A549 (cell line): ENCODE measurements around the gene SLC37A2. TPM values are rescaled to one million over a fixed set of nuclear protein-coding genes. Genes with fewer than 3 reads are reported as not detected.

Experiments
- ATAC-seq, 2 experiments: fragments of 200-7000 bp in 1 of 2; fragments of >200 bp in 1 of 2; cut with Nextera tagmentation in 1 of 2; cut with Tn5 transposase in 1 of 2; 3 replicates each; pipeline versions ENCODE4 v1.8.0 to v1.9.1; 2018 to 2020; ENCODE audit warnings: mild to moderate bottlenecking in 1 of 2, moderate library complexity in 1 of 2
- CTCF ChIA-PET: fragments of 300-600 bp; sonication (Branson Sonifier 250); formaldehyde crosslinking; extraction: SDS; loops from one replicate; lab custom pipeline; 2021; ENCODE audit warnings: antibody characterized with exemption, inconsistent platforms; lab: Yijun Ruan, JAX
- POLR2A ChIA-PET: fragments of 350-600 bp; formaldehyde crosslinking; extraction: SDS; loops from one replicate; lab custom pipeline; 2021; ENCODE audit warnings: antibody characterized with exemption, inconsistent platforms; lab: Yijun Ruan, JAX
- DNase-seq, 2 experiments: peaks; one replicate each; pipeline versions ENCODE4 v3.0.0 to v3.0.0-alpha.2; 2011 to 2016; ENCODE audit warnings: low read depth in 1 of 2, low spot score in 1 of 2
- FAIRE-seq: peaks from 2 replicates; lab custom pipeline; 2011; peaks lifted over from hg19 to GRCh38; lab: Jason Lieb, UNC
- H3K27ac ChIP-seq, 2 experiments: fragments of >200 bp; sonication (Bioruptor Twin); formaldehyde crosslinking; 3 replicates each; pipeline ENCODE4 v1.5.1; 2016 to 2017
- H3K4me1 ChIP-seq: fragments of >200 bp; sonication (Bioruptor Twin); formaldehyde crosslinking; 3 replicates; pipeline ENCODE4 v1.6.1; 2016
- H3K4me2 ChIP-seq: fragments of >200 bp; sonication (Bioruptor Twin); formaldehyde crosslinking; 3 replicates; pipeline ENCODE4 v1.6.1; 2016
- H3K4me3 ChIP-seq: fragments of >200 bp; sonication (Bioruptor Twin); formaldehyde crosslinking; 3 replicates; pipeline ENCODE4 v1.5.1; 2016
- H3K9me3 ChIP-seq: fragments of >200 bp; sonication (Bioruptor Twin); formaldehyde crosslinking; 3 replicates; pipeline ENCODE4 v1.6.1; 2016
- CBX2 ChIP-seq: fragments of 200-600 bp; sonication (generic); IDR thresholded peaks from 2 replicates; pipeline ENCODE4 v1.6.1; 2016; ENCODE audit warnings: low read depth, mild to moderate bottlenecking, borderline replicate concordance
- EHMT2 ChIP-seq: fragments of 200-600 bp; sonication (generic); IDR thresholded peaks from 2 replicates; pipeline ENCODE4 v1.6.1; 2016; ENCODE audit warnings: antibody characterized with exemption, low read depth, mild to moderate bottlenecking, moderate library complexity
- EP300 ChIP-seq, 2 experiments: fragments of >200 bp; sonication (Bioruptor Twin); formaldehyde crosslinking; IDR thresholded peaks; 2 replicates in 1 of 2; 3 replicates in 1 of 2; pipeline ENCODE4 v1.6.1; 2016 to 2017
- FOSB ChIP-seq: fragments of 250-450 bp; sonication (Bioruptor Pico); IDR thresholded peaks from 2 replicates; pipeline ENCODE4 v1.5.0; 2020; ENCODE audit warnings: mild to moderate bottlenecking, moderate library complexity
- FOSL2 ChIP-seq, 2 experiments: fragments of 450-650 bp in 1 of 2; fragments of >200 bp in 1 of 2; sonication (Bioruptor Twin) in 1 of 2; formaldehyde crosslinking; IDR thresholded peaks; 2 replicates each; pipeline versions ENCODE4 v1.5.0 to v1.6.1; 2016 to 2020; ENCODE audit warnings: mild to moderate bottlenecking in 1 of 2, moderate library complexity in 1 of 2
- HEYL ChIP-seq: fragments of 250-450 bp; sonication (Bioruptor Pico); IDR thresholded peaks from 2 replicates; pipeline ENCODE4 v1.8.0; 2021; ENCODE audit warnings: mild to moderate bottlenecking, moderate library complexity
- JUNB ChIP-seq: fragments of >200 bp; sonication (Bioruptor Twin); formaldehyde crosslinking; IDR thresholded peaks from 2 replicates; pipeline ENCODE4 v1.6.1; 2016
- MAZ ChIP-seq: fragments of 150-350 bp; IDR thresholded peaks from 2 replicates; pipeline ENCODE4 v1.6.1; 2014; ENCODE audit warnings: antibody characterized with exemption, low read depth, low read length, borderline replicate concordance
- NFE2L2 ChIP-seq: fragments of 150-350 bp; conservative IDR thresholded peaks from 2 replicates; pipeline ENCODE4 v1.6.1; 2014; ENCODE audit warnings: low read length
- POLR2A ChIP-seq: IDR thresholded peaks from 2 replicates; pipeline ENCODE4 v1.6.1; 2012; ENCODE audit warnings: mild to moderate bottlenecking, low read length
- POLR2AphosphoS2 ChIP-seq: conservative IDR thresholded peaks from 2 replicates; pipeline ENCODE4 v1.6.1; 2012; ENCODE audit warnings: low read length, improper control_type of control experiment, inconsistent platforms
- RARB ChIP-seq: fragments of 250-450 bp; sonication (Bioruptor Pico); IDR thresholded peaks from 2 replicates; pipeline ENCODE4 v1.8.0; 2021; ENCODE audit warnings: mild to moderate bottlenecking, moderate library complexity
- RNF2 ChIP-seq: fragments of 200-600 bp; sonication (generic); IDR thresholded peaks from 2 replicates; pipeline ENCODE4 v1.6.1; 2016; ENCODE audit warnings: low read depth, mild to moderate bottlenecking, antibody characterized with exemption, moderate library complexity, borderline replicate concordance
- SREBF2 ChIP-seq: fragments of 450-650 bp; IDR thresholded peaks from 2 replicates; pipeline ENCODE4 v1.6.1; 2014; ENCODE audit warnings: mild to moderate bottlenecking, moderate library complexity
- WGBS: methylation state at CpG from one replicate; pipeline ENCODE4 v1.1.6; 2017; ENCODE audit errors: missing lambda C conversion rate; 5-methylcytosine and 5-hydroxymethylcytosine counted together
- polyA plus RNA-seq, 4 experiments: library from polyadenylated mRNA; depleted of rRNA in 3 of 4; stranded (reverse); fragments of >200 nt; fragmentation: RNase III in 1 of 4; extraction: RNeasy Plus Mini Kit Qiagen cat#74134 plus additional on column Dnase treatment in 1 of 4; gene quantifications; 2 replicates in 3 of 4; 3 replicates in 1 of 4; pipeline ENCODE4 v1.2.3, GENCODE V29; 2011 to 2017
- TF ChIP-seq, protein P1 (sequence below): fragments of 450-650 bp; IDR thresholded peaks from 2 replicates; pipeline ENCODE4 v1.6.1; 2014; ENCODE audit warnings: antibody characterized with exemption
- TF ChIP-seq, protein P2 (sequence below): IDR thresholded peaks from 2 replicates; pipeline ENCODE4 v1.6.1; 2012
- TF ChIP-seq, protein P3 (sequence below): fragments of 250-450 bp; sonication (Bioruptor Pico); IDR thresholded peaks from 2 replicates; pipeline ENCODE4 v1.5.0; 2020; ENCODE audit warnings: low read depth, mild to moderate bottlenecking, moderate library complexity
- TF ChIP-seq, protein P4 (sequence below): IDR thresholded peaks from 2 replicates; pipeline ENCODE4 v1.6.1; 2012; ENCODE audit warnings: low read depth, borderline replicate concordance
- TF ChIP-seq, protein P5 (sequence below): fragments of >200 bp; sonication (Bioruptor Twin); formaldehyde crosslinking; IDR thresholded peaks from 3 replicates; pipeline ENCODE4 v1.5.1; 2016
- TF ChIP-seq, protein P6 (sequence below): fragments of 150-350 bp; IDR thresholded peaks from 2 replicates; pipeline ENCODE4 v1.6.1; 2014; ENCODE audit warnings: low read depth, mild to moderate bottlenecking, low read length
- TF ChIP-seq, protein P7 (sequence below): fragments of 200-600 bp; sonication (generic); IDR thresholded peaks from 2 replicates; pipeline ENCODE4 v1.6.1; 2016; ENCODE audit warnings: antibody characterized with exemption, mild to moderate bottlenecking, moderate library complexity

The SLC37A2 gene
- polyA plus RNA-seq, 2 of the 4 experiments (the other 2 are of a cell fraction): 0.13 to 0.14 TPM

DNA sequence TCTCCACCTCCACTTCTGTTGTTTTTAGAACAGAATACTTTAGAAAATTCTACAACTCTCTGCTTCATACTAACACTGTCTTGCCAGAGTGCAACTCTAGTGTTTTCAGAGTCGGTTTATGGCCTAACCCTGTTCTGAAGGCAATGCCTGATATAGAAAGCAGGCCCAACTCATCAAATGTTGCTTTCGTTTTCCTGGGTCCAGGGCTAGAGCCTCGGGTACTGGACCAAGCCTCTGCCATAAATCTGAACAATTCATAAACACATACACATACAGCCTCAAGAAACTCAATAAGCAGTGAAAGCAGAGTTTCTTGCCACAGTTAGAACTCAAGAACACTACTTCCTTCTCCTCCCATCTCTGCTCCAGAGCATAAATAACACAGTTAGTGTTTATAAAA lies 38.5 kb downstream of the SLC37A2 start:
- no peaks in the 10 kb centered on the region for H3K4me1 ChIP-seq
- H3K4me3 ChIP-seq: no peak overlapping the region
- FAIRE-seq (no peak), DNase-seq (no peak), ATAC-seq (no peak)
- H3K27ac ChIP-seq: no peak overlapping the region
- H3K4me2 ChIP-seq: no peak overlapping the region
- H3K9me3 ChIP-seq: peaks cover 4% of the 10 kb centered on the region; the same call in 1 of the 3 replicates
- TF ChIP-seq NFE2L2 (no peak), CBX2 (no peak), SREBF2 (no peak), MAZ (no peak), EHMT2 (no peak), RARB (no peak), POLR2A (no peak), POLR2AphosphoS2 (no peak), FOSB (no peak), EP300 (IDR thresholded peaks at IDR 0.05) (no peak), HEYL (CRISPR knock-in tag) (no peak)
- TF ChIP-seq, protein P1, sequence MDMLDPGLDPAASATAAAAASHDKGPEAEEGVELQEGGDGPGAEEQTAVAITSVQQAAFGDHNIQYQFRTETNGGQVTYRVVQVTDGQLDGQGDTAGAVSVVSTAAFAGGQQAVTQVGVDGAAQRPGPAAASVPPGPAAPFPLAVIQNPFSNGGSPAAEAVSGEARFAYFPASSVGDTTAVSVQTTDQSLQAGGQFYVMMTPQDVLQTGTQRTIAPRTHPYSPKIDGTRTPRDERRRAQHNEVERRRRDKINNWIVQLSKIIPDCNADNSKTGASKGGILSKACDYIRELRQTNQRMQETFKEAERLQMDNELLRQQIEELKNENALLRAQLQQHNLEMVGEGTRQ: no peak
- TF ChIP-seq, protein P2, sequence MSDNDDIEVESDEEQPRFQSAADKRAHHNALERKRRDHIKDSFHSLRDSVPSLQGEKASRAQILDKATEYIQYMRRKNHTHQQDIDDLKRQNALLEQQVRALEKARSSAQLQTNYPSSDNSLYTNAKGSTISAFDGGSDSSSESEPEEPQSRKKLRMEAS: no peak
- TF ChIP-seq, protein P3, sequence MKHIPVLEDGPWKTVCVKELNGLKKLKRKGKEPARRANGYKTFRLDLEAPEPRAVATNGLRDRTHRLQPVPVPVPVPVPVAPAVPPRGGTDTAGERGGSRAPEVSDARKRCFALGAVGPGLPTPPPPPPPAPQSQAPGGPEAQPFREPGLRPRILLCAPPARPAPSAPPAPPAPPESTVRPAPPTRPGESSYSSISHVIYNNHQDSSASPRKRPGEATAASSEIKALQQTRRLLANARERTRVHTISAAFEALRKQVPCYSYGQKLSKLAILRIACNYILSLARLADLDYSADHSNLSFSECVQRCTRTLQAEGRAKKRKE: no peak
- ChIA-PET CTCF (no interaction called here), POLR2A (no interaction called here)
- 78% methylated on average over 3 of the region's 3 CpGs for WGBS

DNA sequence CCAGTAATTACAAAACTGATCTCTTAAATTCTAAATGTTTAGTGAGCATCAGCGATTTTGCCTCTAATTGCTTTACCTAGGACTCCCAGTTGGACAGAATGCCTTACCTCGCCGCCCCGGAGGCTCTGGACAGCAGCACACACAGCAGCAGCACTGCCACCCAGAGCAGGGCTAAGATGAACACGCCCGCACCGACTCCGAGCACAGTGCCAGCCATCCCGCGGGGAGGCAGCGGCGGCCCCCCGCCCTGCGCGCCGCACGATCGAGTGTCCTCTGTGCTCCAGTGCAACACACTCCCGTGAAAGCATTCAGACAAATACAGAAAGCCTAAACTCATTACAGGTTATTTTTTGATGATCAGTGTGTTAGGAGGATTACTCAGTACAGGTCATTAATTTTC lies 38.9 kb downstream of the SLC37A2 start:
- peaks cover 5% of the 10 kb centered on the region; the same call in 1 of the 3 replicates for H3K9me3 ChIP-seq
- 94% methylated on average over 14 of the region's 19 CpGs for WGBS
- no peaks in the 10 kb centered on the region for H3K4me1 ChIP-seq
- ChIA-PET POLR2A (no interaction called here), CTCF (interaction anchor here (0.8 kb wide), 2 partner anchors 11 to 40 kb away, joined by 3 to 5 read pairs; no protein-coding TSS in a partner anchor)
- FAIRE-seq: no peak
- H3K27ac ChIP-seq: no peak overlapping the region
- no peak for DNase-seq
- no peak for ATAC-seq
- no peak overlapping the region for H3K4me2 ChIP-seq
- no peak overlapping the region for H3K4me3 ChIP-seq
- TF ChIP-seq, protein P4, sequence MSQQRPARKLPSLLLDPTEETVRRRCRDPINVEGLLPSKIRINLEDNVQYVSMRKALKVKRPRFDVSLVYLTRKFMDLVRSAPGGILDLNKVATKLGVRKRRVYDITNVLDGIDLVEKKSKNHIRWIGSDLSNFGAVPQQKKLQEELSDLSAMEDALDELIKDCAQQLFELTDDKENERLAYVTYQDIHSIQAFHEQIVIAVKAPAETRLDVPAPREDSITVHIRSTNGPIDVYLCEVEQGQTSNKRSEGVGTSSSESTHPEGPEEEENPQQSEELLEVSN: no peak
- TF ChIP-seq, protein P5, sequence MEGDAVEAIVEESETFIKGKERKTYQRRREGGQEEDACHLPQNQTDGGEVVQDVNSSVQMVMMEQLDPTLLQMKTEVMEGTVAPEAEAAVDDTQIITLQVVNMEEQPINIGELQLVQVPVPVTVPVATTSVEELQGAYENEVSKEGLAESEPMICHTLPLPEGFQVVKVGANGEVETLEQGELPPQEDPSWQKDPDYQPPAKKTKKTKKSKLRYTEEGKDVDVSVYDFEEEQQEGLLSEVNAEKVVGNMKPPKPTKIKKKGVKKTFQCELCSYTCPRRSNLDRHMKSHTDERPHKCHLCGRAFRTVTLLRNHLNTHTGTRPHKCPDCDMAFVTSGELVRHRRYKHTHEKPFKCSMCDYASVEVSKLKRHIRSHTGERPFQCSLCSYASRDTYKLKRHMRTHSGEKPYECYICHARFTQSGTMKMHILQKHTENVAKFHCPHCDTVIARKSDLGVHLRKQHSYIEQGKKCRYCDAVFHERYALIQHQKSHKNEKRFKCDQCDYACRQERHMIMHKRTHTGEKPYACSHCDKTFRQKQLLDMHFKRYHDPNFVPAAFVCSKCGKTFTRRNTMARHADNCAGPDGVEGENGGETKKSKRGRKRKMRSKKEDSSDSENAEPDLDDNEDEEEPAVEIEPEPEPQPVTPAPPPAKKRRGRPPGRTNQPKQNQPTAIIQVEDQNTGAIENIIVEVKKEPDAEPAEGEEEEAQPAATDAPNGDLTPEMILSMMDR: no peak
- TF ChIP-seq FOSL2 (IDR thresholded peaks at IDR 0.05): no peak
- no peak for TF ChIP-seq FOSL2 (CRISPR knock-in tag; IDR thresholded peaks at IDR 0.05)
- no peak for TF ChIP-seq RNF2

DNA sequence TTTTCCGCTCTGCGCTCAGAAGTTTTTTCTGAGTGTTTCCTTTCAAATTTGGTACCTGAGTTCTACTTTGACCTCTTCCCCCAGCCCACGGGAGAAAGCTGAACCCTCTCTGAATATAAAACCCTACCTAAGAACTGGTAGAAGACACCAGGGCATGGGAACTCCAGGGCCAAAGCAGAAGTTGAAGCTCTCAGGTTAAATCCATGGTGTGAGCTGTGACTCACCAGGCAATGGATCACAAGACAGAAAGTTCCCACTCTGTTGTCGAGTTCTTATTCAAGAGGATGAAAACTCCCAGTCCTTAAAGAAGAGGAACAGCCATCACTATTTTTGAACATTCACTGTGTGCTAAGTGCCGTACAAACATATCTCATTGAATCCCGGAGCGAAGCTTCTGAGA lies 39.4 kb downstream of the SLC37A2 start:
- ATAC-seq (no peak), DNase-seq (no peak), FAIRE-seq (no peak)
- ChIA-PET CTCF (interaction anchor here (0.8 kb wide), 2 partner anchors 12 to 39 kb away, joined by 3 to 5 read pairs; no protein-coding TSS in a partner anchor), POLR2A (no interaction called here)
- Histone ChIP-seq H3K4me3 (no peak overlapping the region), H3K27ac (no peak overlapping the region), H3K9me3 (peaks cover 5% of the 10 kb centered on the region; the same call in 1 of the 3 replicates), H3K4me2 (no peak overlapping the region), H3K4me1 (no peaks in the 10 kb centered on the region)
- WGBS: 95% methylated on average over 7 of the region's 7 CpGs
- TF ChIP-seq, protein P6, sequence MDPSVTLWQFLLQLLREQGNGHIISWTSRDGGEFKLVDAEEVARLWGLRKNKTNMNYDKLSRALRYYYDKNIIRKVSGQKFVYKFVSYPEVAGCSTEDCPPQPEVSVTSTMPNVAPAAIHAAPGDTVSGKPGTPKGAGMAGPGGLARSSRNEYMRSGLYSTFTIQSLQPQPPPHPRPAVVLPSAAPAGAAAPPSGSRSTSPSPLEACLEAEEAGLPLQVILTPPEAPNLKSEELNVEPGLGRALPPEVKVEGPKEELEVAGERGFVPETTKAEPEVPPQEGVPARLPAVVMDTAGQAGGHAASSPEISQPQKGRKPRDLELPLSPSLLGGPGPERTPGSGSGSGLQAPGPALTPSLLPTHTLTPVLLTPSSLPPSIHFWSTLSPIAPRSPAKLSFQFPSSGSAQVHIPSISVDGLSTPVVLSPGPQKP: no peak
- TF ChIP-seq, protein P7, sequence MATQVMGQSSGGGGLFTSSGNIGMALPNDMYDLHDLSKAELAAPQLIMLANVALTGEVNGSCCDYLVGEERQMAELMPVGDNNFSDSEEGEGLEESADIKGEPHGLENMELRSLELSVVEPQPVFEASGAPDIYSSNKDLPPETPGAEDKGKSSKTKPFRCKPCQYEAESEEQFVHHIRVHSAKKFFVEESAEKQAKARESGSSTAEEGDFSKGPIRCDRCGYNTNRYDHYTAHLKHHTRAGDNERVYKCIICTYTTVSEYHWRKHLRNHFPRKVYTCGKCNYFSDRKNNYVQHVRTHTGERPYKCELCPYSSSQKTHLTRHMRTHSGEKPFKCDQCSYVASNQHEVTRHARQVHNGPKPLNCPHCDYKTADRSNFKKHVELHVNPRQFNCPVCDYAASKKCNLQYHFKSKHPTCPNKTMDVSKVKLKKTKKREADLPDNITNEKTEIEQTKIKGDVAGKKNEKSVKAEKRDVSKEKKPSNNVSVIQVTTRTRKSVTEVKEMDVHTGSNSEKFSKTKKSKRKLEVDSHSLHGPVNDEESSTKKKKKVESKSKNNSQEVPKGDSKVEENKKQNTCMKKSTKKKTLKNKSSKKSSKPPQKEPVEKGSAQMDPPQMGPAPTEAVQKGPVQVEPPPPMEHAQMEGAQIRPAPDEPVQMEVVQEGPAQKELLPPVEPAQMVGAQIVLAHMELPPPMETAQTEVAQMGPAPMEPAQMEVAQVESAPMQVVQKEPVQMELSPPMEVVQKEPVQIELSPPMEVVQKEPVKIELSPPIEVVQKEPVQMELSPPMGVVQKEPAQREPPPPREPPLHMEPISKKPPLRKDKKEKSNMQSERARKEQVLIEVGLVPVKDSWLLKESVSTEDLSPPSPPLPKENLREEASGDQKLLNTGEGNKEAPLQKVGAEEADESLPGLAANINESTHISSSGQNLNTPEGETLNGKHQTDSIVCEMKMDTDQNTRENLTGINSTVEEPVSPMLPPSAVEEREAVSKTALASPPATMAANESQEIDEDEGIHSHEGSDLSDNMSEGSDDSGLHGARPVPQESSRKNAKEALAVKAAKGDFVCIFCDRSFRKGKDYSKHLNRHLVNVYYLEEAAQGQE: no peak
- TF ChIP-seq JUNB: no peak
